HepG2 (cell line): Measurements from ENCODE around the gene TEX19. TPM values are rescaled to one million over a fixed set of nuclear protein-coding genes. Genes with fewer than 3 reads are reported as not detected.

ENCODE experiments used
- CHD2 ChIP-seq: IDR thresholded peaks from 2 replicates; pipeline ENCODE4 v1.6.1; 2011; ENCODE audit warnings: low read depth, low read length, improper control_type of control experiment
- MZF1 ChIP-seq: sonication (generic); formaldehyde crosslinking; IDR thresholded peaks from 2 replicates; pipeline ENCODE4 v1.8.1; 2023; ENCODE audit warnings: mild to moderate bottlenecking, missing genetic modification reagents, borderline replicate concordance
- NRL ChIP-seq: sonication (generic); formaldehyde crosslinking; IDR thresholded peaks from 2 replicates; pipeline ENCODE4 v1.5.0; 2020; ENCODE audit warnings: missing genetic modification reagents, mild to moderate bottlenecking, moderate library complexity, borderline replicate concordance
- ZFAT ChIP-seq: sonication (generic); formaldehyde crosslinking; conservative IDR thresholded peaks from 2 replicates; pipeline ENCODE4 v1.8.1; 2023; ENCODE audit warnings: missing genetic modification reagents, inconsistent platforms
- ZNF678 ChIP-seq: sonication (generic); formaldehyde crosslinking; IDR thresholded peaks from 2 replicates; pipeline ENCODE4 v1.4.0; 2020; ENCODE audit warnings: mild to moderate bottlenecking, missing genetic modification reagents
- ZSCAN9 ChIP-seq: IDR thresholded peaks from 2 replicates; pipeline ENCODE4 v1.6.1; 2016; ENCODE audit warnings: borderline replicate concordance
- polyA plus RNA-seq, 8 experiments: library from polyadenylated mRNA; depleted of rRNA in 3 of 8; stranded (reverse) in 7 of 8; unstranded in 1 of 8; fragments of >200 nt; fragmentation: Illumina TruSeq in 4 of 8; extraction: Trizol in 4 of 8; gene quantifications; 2 replicates each; pipeline versions ENCODE4 v1.2.1 to v1.2.3, GENCODE V29; 2011 to 2016; ENCODE audit warnings: low read depth in 4 of 8, missing spikeins in 1 of 8, mixed read lengths in 1 of 8; ENCODE audit not compliant: insufficient read depth in 1 of 8
- total RNA-seq, 5 experiments: library from RNA; depleted of rRNA; stranded (reverse); fragments of >200 nt; fragmentation: Illumina TruSeq; extraction: Trizol; gene quantifications; 2 replicates each; pipeline ENCODE4 v1.2.3, GENCODE V29; 2016; ENCODE audit warnings: low read depth in 1 of 5
- TF ChIP-seq, protein P1 (sequence below): sonication (generic); formaldehyde crosslinking; IDR thresholded peaks from 2 replicates; pipeline ENCODE4 v1.8.0; 2022; ENCODE audit warnings: missing genetic modification reagents, mild to moderate bottlenecking, inconsistent platforms, borderline replicate concordance
- TF ChIP-seq, protein P2 (sequence below): sonication (generic); formaldehyde crosslinking; IDR thresholded peaks from 2 replicates; pipeline ENCODE4 v1.4.0; 2020; ENCODE audit warnings: missing genetic modification reagents, mild to moderate bottlenecking, borderline replicate concordance
- TF ChIP-seq, protein P3 (sequence below): sonication (generic); formaldehyde crosslinking; IDR thresholded peaks from 2 replicates; pipeline ENCODE4 v1.5.0; 2020; ENCODE audit warnings: missing genetic modification reagents
- TF ChIP-seq, protein P4 (sequence below): sonication (generic); formaldehyde crosslinking; IDR thresholded peaks from 2 replicates; pipeline ENCODE4 v1.4.0; 2020; ENCODE audit warnings: missing genetic modification reagents
- TF ChIP-seq, protein P5 (sequence below): sonication (generic); formaldehyde crosslinking; IDR thresholded peaks from 2 replicates; pipeline ENCODE4 v1.4.0; 2020; ENCODE audit warnings: missing genetic modification reagents
- TF ChIP-seq, protein P6 (sequence below): sonication (generic); formaldehyde crosslinking; IDR thresholded peaks from 2 replicates; pipeline ENCODE4 v1.4.0; 2020; ENCODE audit warnings: missing genetic modification reagents; ENCODE audit errors: not compliant biosample characterization
- TF ChIP-seq, protein P7 (sequence below): sonication (generic); formaldehyde crosslinking; IDR thresholded peaks from 2 replicates; pipeline ENCODE4 v1.4.0; 2020; ENCODE audit warnings: missing genetic modification reagents
- TF ChIP-seq, protein P8 (sequence below): IDR thresholded peaks from 2 replicates; pipeline ENCODE4 v1.6.1; 2016; ENCODE audit warnings: missing genetic modification reagents, missing compliant biosample characterization

The TEX19 gene
- total and polyA plus RNA-seq, 2 of the 13 experiments (the other 11 are each of a cell fraction or from before 2014, with no cell fraction given): 1.3 to 6.0 TPM

DNA sequence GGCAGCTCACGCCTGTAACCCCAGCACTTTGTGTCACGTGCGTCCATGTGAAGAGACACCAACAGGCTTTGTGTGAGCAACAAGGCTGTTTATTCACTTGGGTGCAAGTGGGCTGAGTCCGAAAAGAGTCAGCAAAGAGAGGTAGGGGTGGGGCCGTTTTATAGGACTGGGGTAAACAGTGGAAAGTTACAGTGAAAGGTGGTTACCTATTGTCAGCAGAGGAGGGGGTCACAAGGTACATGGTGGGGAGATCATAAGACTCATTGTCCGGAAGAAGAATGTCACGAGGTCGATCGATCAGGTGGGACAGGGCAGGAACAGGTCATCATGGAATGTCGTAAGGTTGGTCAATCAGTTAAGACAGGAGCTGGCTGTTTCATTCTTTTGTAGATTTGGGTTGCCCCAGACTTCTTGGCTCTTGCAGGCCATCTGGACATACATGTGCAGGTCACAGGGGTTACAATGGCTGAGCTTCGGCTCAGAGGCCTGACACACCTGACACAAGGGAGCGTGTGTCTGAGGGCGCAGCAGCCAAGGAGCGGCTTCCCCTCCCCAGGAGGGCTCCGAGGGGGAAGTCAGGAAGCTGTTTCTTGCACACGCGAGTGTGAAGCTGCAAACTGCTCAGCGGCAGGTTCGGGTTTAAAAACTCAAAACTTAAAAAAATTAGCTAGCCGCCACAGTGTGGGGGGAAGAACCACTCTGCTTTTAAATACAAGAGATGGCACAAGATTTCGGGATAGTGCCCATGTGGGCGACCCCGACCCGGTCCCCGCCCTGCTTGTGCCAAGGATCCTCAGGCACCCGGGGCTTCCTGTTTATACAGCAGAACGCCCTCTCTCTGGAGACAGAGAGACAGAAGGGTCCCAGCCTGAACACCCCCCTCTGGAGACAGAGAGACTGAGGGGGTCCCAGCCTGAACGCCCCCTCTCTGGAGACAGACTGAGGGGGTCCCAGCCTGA is 12.4 kb upstream of the TEX19 start (continued):
- TF ChIP-seq, protein P1, sequence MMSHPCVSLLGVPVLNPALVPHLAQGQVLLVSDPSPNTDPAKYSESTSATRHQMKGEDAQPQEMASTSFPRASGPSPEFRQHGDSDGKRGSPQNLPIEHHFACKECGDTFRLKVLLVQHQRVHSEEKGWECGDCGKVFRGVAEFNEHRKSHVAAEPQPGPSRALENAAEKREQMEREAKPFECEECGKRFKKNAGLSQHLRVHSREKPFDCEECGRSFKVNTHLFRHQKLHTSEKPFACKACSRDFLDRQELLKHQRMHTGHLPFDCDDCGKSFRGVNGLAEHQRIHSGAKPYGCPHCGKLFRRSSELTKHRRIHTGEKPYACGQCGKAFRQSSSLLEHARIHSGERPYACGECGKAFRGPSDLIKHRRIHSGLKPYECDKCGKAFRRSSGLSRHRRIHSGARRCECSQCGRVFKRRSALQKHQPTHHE (CRISPR knock-in tag): peak; percentile 93; the same call in 1 of the 2 replicates
- peak; percentile 62; the same call in 1 of the 2 replicates for TF ChIP-seq MZF1 (CRISPR knock-in tag)
- TF ChIP-seq, protein P2, sequence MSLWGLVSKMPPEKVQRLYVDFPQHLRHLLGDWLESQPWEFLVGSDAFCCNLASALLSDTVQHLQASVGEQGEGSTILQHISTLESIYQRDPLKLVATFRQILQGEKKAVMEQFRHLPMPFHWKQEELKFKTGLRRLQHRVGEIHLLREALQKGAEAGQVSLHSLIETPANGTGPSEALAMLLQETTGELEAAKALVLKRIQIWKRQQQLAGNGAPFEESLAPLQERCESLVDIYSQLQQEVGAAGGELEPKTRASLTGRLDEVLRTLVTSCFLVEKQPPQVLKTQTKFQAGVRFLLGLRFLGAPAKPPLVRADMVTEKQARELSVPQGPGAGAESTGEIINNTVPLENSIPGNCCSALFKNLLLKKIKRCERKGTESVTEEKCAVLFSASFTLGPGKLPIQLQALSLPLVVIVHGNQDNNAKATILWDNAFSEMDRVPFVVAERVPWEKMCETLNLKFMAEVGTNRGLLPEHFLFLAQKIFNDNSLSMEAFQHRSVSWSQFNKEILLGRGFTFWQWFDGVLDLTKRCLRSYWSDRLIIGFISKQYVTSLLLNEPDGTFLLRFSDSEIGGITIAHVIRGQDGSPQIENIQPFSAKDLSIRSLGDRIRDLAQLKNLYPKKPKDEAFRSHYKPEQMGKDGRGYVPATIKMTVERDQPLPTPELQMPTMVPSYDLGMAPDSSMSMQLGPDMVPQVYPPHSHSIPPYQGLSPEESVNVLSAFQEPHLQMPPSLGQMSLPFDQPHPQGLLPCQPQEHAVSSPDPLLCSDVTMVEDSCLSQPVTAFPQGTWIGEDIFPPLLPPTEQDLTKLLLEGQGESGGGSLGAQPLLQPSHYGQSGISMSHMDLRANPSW (CRISPR knock-in tag): peak; percentile 40; the same call in 1 of the 2 replicates
- TF ChIP-seq ZSCAN9: peak; percentile 88; the same call in 1 of the 2 replicates
- no peak; the same call in 1 of the 2 replicates for TF ChIP-seq NRL (CRISPR knock-in tag)
- TF ChIP-seq ZFAT (CRISPR knock-in tag): no peak
- TF ChIP-seq, protein P3, sequence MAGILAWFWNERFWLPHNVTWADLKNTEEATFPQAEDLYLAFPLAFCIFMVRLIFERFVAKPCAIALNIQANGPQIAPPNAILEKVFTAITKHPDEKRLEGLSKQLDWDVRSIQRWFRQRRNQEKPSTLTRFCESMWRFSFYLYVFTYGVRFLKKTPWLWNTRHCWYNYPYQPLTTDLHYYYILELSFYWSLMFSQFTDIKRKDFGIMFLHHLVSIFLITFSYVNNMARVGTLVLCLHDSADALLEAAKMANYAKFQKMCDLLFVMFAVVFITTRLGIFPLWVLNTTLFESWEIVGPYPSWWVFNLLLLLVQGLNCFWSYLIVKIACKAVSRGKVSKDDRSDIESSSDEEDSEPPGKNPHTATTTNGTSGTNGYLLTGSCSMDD (CRISPR knock-in tag): no peak
- TF ChIP-seq CHD2: no peak
- TF ChIP-seq, protein P4, sequence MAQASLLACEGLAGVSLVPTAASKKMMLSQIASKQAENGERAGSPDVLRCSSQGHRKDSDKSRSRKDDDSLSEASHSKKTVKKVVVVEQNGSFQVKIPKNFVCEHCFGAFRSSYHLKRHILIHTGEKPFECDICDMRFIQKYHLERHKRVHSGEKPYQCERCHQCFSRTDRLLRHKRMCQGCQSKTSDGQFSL (CRISPR knock-in tag): peak; percentile 66; the same call in 1 of the 2 replicates
- TF ChIP-seq, protein P5, sequence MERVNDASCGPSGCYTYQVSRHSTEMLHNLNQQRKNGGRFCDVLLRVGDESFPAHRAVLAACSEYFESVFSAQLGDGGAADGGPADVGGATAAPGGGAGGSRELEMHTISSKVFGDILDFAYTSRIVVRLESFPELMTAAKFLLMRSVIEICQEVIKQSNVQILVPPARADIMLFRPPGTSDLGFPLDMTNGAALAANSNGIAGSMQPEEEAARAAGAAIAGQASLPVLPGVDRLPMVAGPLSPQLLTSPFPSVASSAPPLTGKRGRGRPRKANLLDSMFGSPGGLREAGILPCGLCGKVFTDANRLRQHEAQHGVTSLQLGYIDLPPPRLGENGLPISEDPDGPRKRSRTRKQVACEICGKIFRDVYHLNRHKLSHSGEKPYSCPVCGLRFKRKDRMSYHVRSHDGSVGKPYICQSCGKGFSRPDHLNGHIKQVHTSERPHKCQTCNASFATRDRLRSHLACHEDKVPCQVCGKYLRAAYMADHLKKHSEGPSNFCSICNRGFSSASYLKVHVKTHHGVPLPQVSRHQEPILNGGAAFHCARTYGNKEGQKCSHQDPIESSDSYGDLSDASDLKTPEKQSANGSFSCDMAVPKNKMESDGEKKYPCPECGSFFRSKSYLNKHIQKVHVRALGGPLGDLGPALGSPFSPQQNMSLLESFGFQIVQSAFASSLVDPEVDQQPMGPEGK (CRISPR knock-in tag): peak; percentile 99
- TF ChIP-seq, protein P6, sequence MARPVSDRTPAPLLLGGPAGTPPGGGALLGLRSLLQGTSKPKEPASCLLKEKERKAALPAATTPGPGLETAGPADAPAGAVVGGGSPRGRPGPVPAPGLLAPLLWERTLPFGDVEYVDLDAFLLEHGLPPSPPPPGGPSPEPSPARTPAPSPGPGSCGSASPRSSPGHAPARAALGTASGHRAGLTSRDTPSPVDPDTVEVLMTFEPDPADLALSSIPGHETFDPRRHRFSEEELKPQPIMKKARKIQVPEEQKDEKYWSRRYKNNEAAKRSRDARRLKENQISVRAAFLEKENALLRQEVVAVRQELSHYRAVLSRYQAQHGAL (CRISPR knock-in tag): no peak
- TF ChIP-seq, protein P7, sequence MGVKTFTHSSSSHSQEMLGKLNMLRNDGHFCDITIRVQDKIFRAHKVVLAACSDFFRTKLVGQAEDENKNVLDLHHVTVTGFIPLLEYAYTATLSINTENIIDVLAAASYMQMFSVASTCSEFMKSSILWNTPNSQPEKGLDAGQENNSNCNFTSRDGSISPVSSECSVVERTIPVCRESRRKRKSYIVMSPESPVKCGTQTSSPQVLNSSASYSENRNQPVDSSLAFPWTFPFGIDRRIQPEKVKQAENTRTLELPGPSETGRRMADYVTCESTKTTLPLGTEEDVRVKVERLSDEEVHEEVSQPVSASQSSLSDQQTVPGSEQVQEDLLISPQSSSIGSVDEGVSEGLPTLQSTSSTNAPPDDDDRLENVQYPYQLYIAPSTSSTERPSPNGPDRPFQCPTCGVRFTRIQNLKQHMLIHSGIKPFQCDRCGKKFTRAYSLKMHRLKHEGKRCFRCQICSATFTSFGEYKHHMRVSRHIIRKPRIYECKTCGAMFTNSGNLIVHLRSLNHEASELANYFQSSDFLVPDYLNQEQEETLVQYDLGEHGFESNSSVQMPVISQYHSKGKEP: no peak
- peak; percentile 68; the same call in 1 of the 2 replicates for TF ChIP-seq ZNF678
- TF ChIP-seq, protein P8, sequence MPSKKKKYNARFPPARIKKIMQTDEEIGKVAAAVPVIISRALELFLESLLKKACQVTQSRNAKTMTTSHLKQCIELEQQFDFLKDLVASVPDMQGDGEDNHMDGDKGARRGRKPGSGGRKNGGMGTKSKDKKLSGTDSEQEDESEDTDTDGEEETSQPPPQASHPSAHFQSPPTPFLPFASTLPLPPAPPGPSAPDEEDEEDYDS (CRISPR knock-in tag): peak; percentile 82
